H1 (cell line): ENCODE measurements around the gene PANX2. TPM values are rescaled to one million over a fixed set of nuclear protein-coding genes. Genes with fewer than 3 reads are reported as not detected.

Experiments used
- CTCF ChIA-PET: fragments of 300-600 bp; sonication (Branson Sonifier 250); formaldehyde crosslinking; loops from one replicate; lab custom pipeline; 2021; ENCODE audit not compliant: partially characterized antibody; lab: Charles Lee
- POLR2A ChIA-PET: fragments of 300-600 bp; sonication (Branson Sonifier 250); formaldehyde crosslinking; loops from one replicate; lab custom pipeline; 2021; ENCODE audit warnings: inconsistent platforms; ENCODE audit not compliant: partially characterized antibody; lab: Charles Lee
- DNase-seq, 2 experiments: peaks; one replicate each; pipeline versions ENCODE4 v3.0.0 to v3.0.0-alpha.2; 2010 to 2022; ENCODE audit warnings: low spot score in 2 of 2, low read depth in 1 of 2, mixed read lengths in 1 of 2
- FAIRE-seq: peaks from 2 replicates; lab custom pipeline; 2011; peaks lifted over from hg19 to GRCh38; lab: Jason Lieb, UNC
- H2AFZ ChIP-seq: 2 replicates; pipeline ENCODE4 v1.8.1; 2012; ENCODE audit warnings: low read length, inconsistent platforms
- H2AK5ac ChIP-seq: 2 replicates; pipeline ENCODE4 v1.6.1; 2013; ENCODE audit warnings: low read depth, low read length
- H2BK120ac ChIP-seq: replicated peaks from 2 replicates; pipeline ENCODE3; 2013; ENCODE audit warnings: low read depth, low read length, inconsistent platforms
- H2BK12ac ChIP-seq: 2 replicates; pipeline ENCODE4 v1.6.1; 2013; ENCODE audit warnings: low read depth, low read length
- H2BK15ac ChIP-seq: 2 replicates; pipeline ENCODE4 v1.6.1; 2013; ENCODE audit warnings: low read length
- H2BK20ac ChIP-seq: 2 replicates; pipeline ENCODE4 v1.6.1; 2013; ENCODE audit warnings: low read length
- H2BK5ac ChIP-seq: 2 replicates; pipeline ENCODE4 v1.6.1; 2013; ENCODE audit warnings: low read depth, low read length
- H3K14ac ChIP-seq: 2 replicates; pipeline ENCODE4 v1.6.1; 2013; ENCODE audit warnings: inconsistent platforms; ENCODE audit not compliant: insufficient read length
- H3K18ac ChIP-seq: 2 replicates; pipeline ENCODE4 v1.6.1; 2013; ENCODE audit warnings: low read length; ENCODE audit errors: extremely low read depth
- H3K23ac ChIP-seq: 2 replicates; pipeline ENCODE4 v1.6.1; 2013; ENCODE audit warnings: inconsistent platforms; ENCODE audit not compliant: insufficient read length
- H3K23me2 ChIP-seq: 2 replicates; pipeline ENCODE4 v1.6.1; 2013; ENCODE audit warnings: low read depth, low read length
- H3K27ac ChIP-seq: 2 replicates; pipeline ENCODE4 v1.6.1; 2011; ENCODE audit warnings: low read depth, low read length, inconsistent platforms
- H3K27me3 ChIP-seq, 4 experiments: replicated peaks in 1 of 4; 1 replicate in 1 of 4; 2 replicates in 3 of 4; pipeline versions ENCODE4 v1.6.1 to v1.8.1; 2011 to 2013; ENCODE audit warnings: low read length in 3 of 4, mild to moderate bottlenecking in 3 of 4, inconsistent platforms in 2 of 4, mixed read lengths in 2 of 4, moderate library complexity in 1 of 4; ENCODE audit not compliant: control insufficient read depth in 3 of 4, insufficient read depth in 3 of 4; ENCODE audit errors: extremely low read depth in 1 of 4
- H3K36me3 ChIP-seq, 4 experiments: 2 replicates each; pipeline versions ENCODE4 v1.6.1 to v1.8.1; 2011 to 2013; ENCODE audit warnings: mild to moderate bottlenecking in 4 of 4, low read length in 3 of 4, moderate library complexity in 2 of 4, control low read depth in 1 of 4, inconsistent platforms in 1 of 4; ENCODE audit not compliant: insufficient read depth in 4 of 4, control insufficient read depth in 2 of 4
- H3K4ac ChIP-seq: replicated peaks from 2 replicates; pipeline ENCODE3; 2013; ENCODE audit warnings: low read length, low read depth, mixed read lengths, inconsistent platforms; ENCODE audit not compliant: insufficient read length
- H3K4me1 ChIP-seq, 4 experiments: replicated peaks in 1 of 4; 1 replicate in 1 of 4; 2 replicates in 3 of 4; pipeline versions ENCODE4 v1.6.1 to v1.8.1; 2011 to 2013; ENCODE audit warnings: low read length in 3 of 4, inconsistent platforms in 2 of 4, mixed read lengths in 1 of 4; ENCODE audit not compliant: insufficient read depth in 4 of 4, control insufficient read depth in 3 of 4
- H3K4me2 ChIP-seq, 2 experiments: 2 replicates each; pipeline versions ENCODE4 v1.6.1 to v1.8.1; 2011 to 2013; ENCODE audit warnings: low read depth in 2 of 2, low read length in 2 of 2, control low read depth in 1 of 2, inconsistent platforms in 1 of 2, mild to moderate bottlenecking in 1 of 2; ENCODE audit not compliant: insufficient read depth in 1 of 2
- H3K4me3 ChIP-seq, 4 experiments: fragments of 200-600, 300-600 bp in 1 of 4; sonication (generic), shearing (Covaris generic), sonication (Bioruptor Twin) in 1 of 4; 2 replicates each; pipeline versions ENCODE4 v1.5.1 to v1.8.1; 2011 to 2016; ENCODE audit warnings: low read length in 4 of 4, low read depth in 3 of 4, control low read depth in 2 of 4, inconsistent platforms in 2 of 4, mild to moderate bottlenecking in 2 of 4, mixed read lengths in 1 of 4, moderate library complexity in 1 of 4; ENCODE audit not compliant: insufficient read depth in 2 of 4; ENCODE audit errors: extremely low read depth in 1 of 4
- H3K56ac ChIP-seq: replicated peaks from 2 replicates; pipeline ENCODE3; 2013; ENCODE audit warnings: low read depth, mild to moderate bottlenecking, mixed read lengths, low read length, inconsistent platforms; ENCODE audit not compliant: insufficient read length
- H3K79me1 ChIP-seq: 2 replicates; pipeline ENCODE4 v1.6.1; 2013; ENCODE audit warnings: low read depth, low read length, control low read depth
- H3K79me2 ChIP-seq, 2 experiments: 2 replicates each; pipeline versions ENCODE4 v1.6.1 to v1.8.1; 2012 to 2013; ENCODE audit warnings: low read length in 2 of 2, mild to moderate bottlenecking in 2 of 2, inconsistent platforms in 1 of 2; ENCODE audit not compliant: insufficient read depth in 2 of 2, control insufficient read depth in 1 of 2
- H3K9ac ChIP-seq, 4 experiments: replicated peaks in 1 of 4; 1 replicate in 1 of 4; 2 replicates in 3 of 4; pipeline versions ENCODE4 v1.6.1 to v1.8.1; 2011 to 2013; ENCODE audit warnings: low read depth in 3 of 4, low read length in 3 of 4, control low read depth in 2 of 4, mild to moderate bottlenecking in 2 of 4, moderate library complexity in 2 of 4, inconsistent platforms in 1 of 4; ENCODE audit errors: extremely low read depth in 1 of 4
- H3K9me3 ChIP-seq, 2 experiments: 2 replicates each; pipeline versions ENCODE4 v1.6.1 to v1.8.1; 2012 to 2013; ENCODE audit warnings: mild to moderate bottlenecking in 2 of 2, moderate library complexity in 2 of 2, control low read depth in 1 of 2, inconsistent platforms in 1 of 2, low read depth in 1 of 2, low read length in 1 of 2, mixed read lengths in 1 of 2; ENCODE audit not compliant: insufficient read depth in 2 of 2
- H4K20me1 ChIP-seq, 2 experiments: replicated peaks in 1 of 2; 2 replicates each; pipeline versions ENCODE3 to v1.8.1; 2011 to 2013; ENCODE audit warnings: inconsistent platforms in 2 of 2, low read length in 2 of 2, mild to moderate bottlenecking in 1 of 2; ENCODE audit not compliant: insufficient read depth in 2 of 2, control insufficient read depth in 1 of 2
- H4K5ac ChIP-seq: 2 replicates; pipeline ENCODE4 v1.6.1; 2013; ENCODE audit warnings: low read length, low read depth, mixed read lengths, inconsistent platforms; ENCODE audit not compliant: insufficient read length
- H4K8ac ChIP-seq: 2 replicates; pipeline ENCODE4 v1.8.0; 2013; ENCODE audit warnings: mild to moderate bottlenecking, moderate library complexity, low read length, inconsistent platforms; ENCODE audit not compliant: insufficient read depth; ENCODE audit errors: extremely low read depth
- H4K91ac ChIP-seq: replicated peaks from 2 replicates; pipeline ENCODE3; 2013; ENCODE audit warnings: low read length, mixed read lengths, inconsistent platforms; ENCODE audit not compliant: insufficient read length
- ASH2L ChIP-seq: fragments of 200-600, 300-600 bp; sonication (generic); IDR thresholded peaks from one replicate; pipeline ENCODE4 v1.7.1; 2017; ENCODE audit warnings: low read length
- HDAC2 ChIP-seq, 2 experiments: fragments of 300-600 bp in 1 of 2; sonication (generic) in 1 of 2; IDR thresholded peaks; 2 replicates each; pipeline ENCODE4 v1.6.1; 2011 to 2012; ENCODE audit warnings: low read depth in 2 of 2, low read length in 2 of 2, mild to moderate bottlenecking in 2 of 2, moderate library complexity in 2 of 2, borderline replicate concordance in 1 of 2, inconsistent platforms in 1 of 2
- KDM5A ChIP-seq: fragments of 200-600 bp; IDR thresholded peaks from 2 replicates; pipeline ENCODE4 v1.7.1; 2012; ENCODE audit warnings: mild to moderate bottlenecking, low read length, inconsistent platforms, mixed read lengths
- MAFK ChIP-seq: IDR thresholded peaks from 2 replicates; pipeline ENCODE4 v1.6.1; 2012; ENCODE audit warnings: low read depth, mild to moderate bottlenecking, improper control_type of control experiment, low read length
- NANOG ChIP-seq: IDR thresholded peaks from 2 replicates; pipeline ENCODE4 v1.6.1; 2011; ENCODE audit warnings: low read length, low read depth, mild to moderate bottlenecking, inconsistent platforms; ENCODE audit not compliant: insufficient read depth, poor library complexity, severe bottlenecking
- POLR2AphosphoS5 ChIP-seq: IDR thresholded peaks from 2 replicates; pipeline ENCODE4 v1.6.1; 2011; ENCODE audit warnings: low read depth, low read length
- SAP30 ChIP-seq: fragments of 300-600 bp; sonication (generic); IDR thresholded peaks from 2 replicates; pipeline ENCODE4 v1.7.1; 2012; ENCODE audit warnings: low read length, moderate library complexity, mild to moderate bottlenecking, inconsistent platforms; ENCODE audit not compliant: insufficient read depth, insufficient replicate concordance
- SIX5 ChIP-seq: IDR thresholded peaks from 2 replicates; pipeline ENCODE4 v1.6.1; 2011; ENCODE audit warnings: mild to moderate bottlenecking, low read depth, low read length
- WGBS, 2 experiments: shearing (Covaris generic) in 1 of 2; methylation state at CpG; one replicate each; pipeline versions ENCODE4 v1.1.6 to v1.1.7; 2013 to 2015; ENCODE audit warnings: low lambda C conversion rate in 2 of 2, mixed read lengths in 2 of 2, inconsistent platforms in 1 of 2, low coverage in 1 of 2, missing lambda C conversion rate in 1 of 2; ENCODE audit not compliant: insufficient replicate concordance in 2 of 2, insufficient coverage in 1 of 2, insufficient read length in 1 of 2; ENCODE audit errors: extremely low coverage in 1 of 2, missing lambda C conversion rate in 1 of 2; 5-methylcytosine and 5-hydroxymethylcytosine counted together
- polyA plus RNA-seq, 7 experiments: library from polyadenylated mRNA; depleted of rRNA in 3 of 7; stranded (reverse) in 5 of 7; unstranded in 2 of 7; fragments of >200 nt in 5 of 7; fragments of 200-250 nt in 2 of 7; gene quantifications; 1 replicate in 5 of 7; 2 replicates in 1 of 7; 4 replicates in 1 of 7; pipeline versions ENCODE4 v1.2.1 to v1.2.3, GENCODE V29; 2011 to 2013; ENCODE audit warnings: missing spikeins in 2 of 7, mixed read lengths in 2 of 7
- total RNA-seq: library from RNA; stranded (reverse); fragmentation: NEBNext Ultra II Directional; extraction: Animal tissue kit (Norgen Biotek cat#: 25700); gene quantifications from 2 replicates; pipeline ENCODE4 v1.2.1, GENCODE V29; 2021

Gene PANX2
- total and polyA plus RNA-seq, 2 of the 8 experiments (the other 6 are each of a cell fraction or from before 2014, with no cell fraction given) = 3.5 to 5.0 TPM

DNA sequence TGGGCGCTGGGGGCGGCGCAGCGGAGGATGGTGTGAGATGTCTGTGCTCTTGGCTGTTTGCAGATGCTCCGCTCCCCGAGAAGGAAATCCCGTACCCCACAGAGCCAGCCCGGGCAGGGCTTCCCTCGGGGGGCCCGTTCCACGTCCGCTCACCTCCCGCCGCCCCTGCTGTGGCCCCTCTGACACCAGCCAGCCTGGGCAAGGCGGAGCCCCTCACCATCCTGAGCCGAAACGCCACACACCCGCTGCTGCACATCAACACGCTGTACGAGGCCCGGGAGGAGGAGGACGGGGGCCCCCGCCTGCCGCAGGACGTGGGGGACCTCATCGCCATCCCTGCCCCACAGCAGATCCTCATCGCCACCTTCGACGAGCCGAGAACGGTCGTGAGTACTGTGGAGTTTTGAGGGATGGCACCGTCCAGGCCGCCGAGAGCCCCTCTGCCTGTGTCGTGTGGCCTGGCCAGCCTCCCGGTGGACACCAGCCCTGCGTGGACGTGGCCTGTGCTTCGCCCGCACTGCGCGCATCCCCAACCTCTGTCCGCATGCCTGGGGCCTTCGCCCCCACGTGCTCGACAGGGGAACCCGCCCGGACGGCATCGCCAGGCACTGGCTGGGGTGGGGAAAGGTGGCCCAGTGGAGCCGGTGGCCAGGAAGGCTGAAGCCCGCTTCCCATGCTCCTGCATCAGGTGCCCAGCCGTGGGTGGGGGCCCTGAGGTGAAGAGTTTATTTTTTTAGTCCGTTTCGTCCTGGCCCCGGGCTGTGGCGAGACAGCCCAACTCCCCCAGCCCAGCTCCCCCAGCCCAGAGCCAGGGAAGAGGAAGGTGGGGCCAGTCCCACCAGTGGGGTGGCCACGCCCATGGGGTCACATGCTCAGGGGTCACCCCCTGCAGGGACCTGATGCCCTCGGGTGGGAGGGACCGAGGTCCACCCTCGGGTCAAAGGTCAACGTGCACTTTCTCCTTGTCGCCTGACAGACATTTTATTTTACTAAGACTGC lies 8.6 kb downstream of the PANX2 start:
- DNase-seq (no peak), FAIRE-seq (no peak)
- H2BK120ac ChIP-seq = no peak overlapping the region
- H3K14ac ChIP-seq = no peak overlapping the region
- 95% methylated on average over 50 of the region's 64 CpGs; no CpG with 5 or more reads in 1 of the 2 experiments for whole genome bisulfite sequencing, 2 experiments
- H2BK12ac ChIP-seq = peak overlapping the region; percentile 77; the same call in 1 of the 2 replicates
- no peaks in the 10 kb centered on the region for H3K79me2 ChIP-seq
- H3K27ac ChIP-seq = no peak overlapping the region
- H3K79me1 ChIP-seq = no peaks in the 10 kb centered on the region; the same call in 1 of the 2 replicates
- H4K20me1 ChIP-seq = peaks cover 0 to 7% of the 10 kb centered on the region in 2 experiments
- H3K9ac ChIP-seq = no peak overlapping the region
- H3K4ac ChIP-seq = no peak overlapping the region
- no peak overlapping the region for H3K56ac ChIP-seq
- H4K5ac ChIP-seq = no peak overlapping the region
- H3K27me3 ChIP-seq = peaks cover 0 to 3% (median 0%) of the 10 kb centered on the region in 4 experiments; a peak in 2 of 7 replicates
- H2AK5ac ChIP-seq = 0 out of 2 replicates have a peak overlapping the region, but pooled peaks have one; percentile 24
- peak overlapping the region; percentile 7 to 42; a peak in 1 of 4 replicates for H3K4me2 ChIP-seq
- no peak overlapping the region; the same call in 1 of the 2 replicates for H3K18ac ChIP-seq
- H3K9me3 ChIP-seq = no peaks in the 10 kb centered on the region
- H4K8ac ChIP-seq = no peak overlapping the region
- H2BK15ac ChIP-seq = no peak overlapping the region
- H4K91ac ChIP-seq = no peak overlapping the region
- no peak overlapping the region for H2BK20ac ChIP-seq
- no peak overlapping the region for H2AFZ ChIP-seq
- no peak overlapping the region for H3K23ac ChIP-seq
- ChIA-PET CTCF (interaction anchor here (0.7 kb wide), 1 partner anchor 22 kb away, joined by 5 read pairs; no protein-coding TSS in a partner anchor), POLR2A (no interaction called here)
- no peak overlapping the region; a peak in 1 of 8 replicates for H3K4me3 ChIP-seq
- H2BK5ac ChIP-seq = no peak overlapping the region
- H3K36me3 ChIP-seq = no peaks in the 10 kb centered on the region
- H3K23me2 ChIP-seq = no peaks in the 10 kb centered on the region
- H3K4me1 ChIP-seq = peaks cover 0 to 11% (median 6%) of the 10 kb centered on the region in 4 experiments; a peak in 4 of 7 replicates
- TF ChIP-seq SIX5 (no peak), NANOG (no peak), MAFK (no peak), HDAC2 (IDR thresholded peaks at IDR 0.05; ENCODE audit: borderline replicate concordance in 1 of 2, low read depth in 2 of 2, low read length in 2 of 2) (no peak), SAP30 (no peak), KDM5A (no peak), POLR2AphosphoS5 (no peak), ASH2L (no peak)
